NB4 (cell line): ENCODE results near the gene HYI.

Experiments
- DNase-seq: peaks from one replicate; pipeline ENCODE4 v3.0.0; 2010; ENCODE audit warnings: low read depth
- H3K4me3 ChIP-seq: one replicate; pipeline ENCODE4 v1.5.1; 2011; ENCODE audit warnings: mild to moderate bottlenecking, low read depth, low read length, moderate library complexity
- MYC ChIP-seq: IDR thresholded peaks from 2 replicates; pipeline ENCODE4 v1.6.1; 2011; ENCODE audit warnings: low read depth, low read length
- POLR2A ChIP-seq: IDR thresholded peaks from 2 replicates; pipeline ENCODE4 v1.6.1; 2011; ENCODE audit warnings: mild to moderate bottlenecking; ENCODE audit not compliant: insufficient read length; ENCODE audit errors: extremely low read depth
- TF ChIP-seq, protein P1 (sequence below): IDR thresholded peaks from 2 replicates; pipeline ENCODE4 v1.6.1; 2011; ENCODE audit warnings: low read depth, low read length
- TF ChIP-seq, protein P2 (sequence below): IDR thresholded peaks from one replicate; pipeline ENCODE4 v1.5.1; 2012; ENCODE audit warnings: low read depth, low read length

The HYI gene

DNA sequence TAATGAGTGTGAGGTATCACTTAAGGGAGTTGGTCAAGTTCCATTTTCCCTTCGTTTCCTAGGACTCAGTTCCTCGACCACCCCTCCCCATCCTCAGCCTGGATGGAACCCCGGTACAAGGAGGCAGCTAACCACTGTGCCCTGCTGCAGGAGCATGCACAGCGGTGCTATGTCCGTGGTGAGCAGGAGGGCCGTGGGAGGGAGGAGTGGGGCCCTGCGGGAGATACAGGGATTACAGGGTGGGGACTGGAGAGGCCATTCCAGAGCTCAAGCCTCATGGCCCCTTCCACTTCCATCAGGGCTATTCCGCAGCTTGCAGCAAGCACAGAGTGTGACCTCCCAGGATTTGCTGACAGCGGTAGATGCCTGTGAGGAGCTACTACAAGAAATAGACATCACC, 25.8 kb downstream of the HYI start:
- TF ChIP-seq, protein P1, sequence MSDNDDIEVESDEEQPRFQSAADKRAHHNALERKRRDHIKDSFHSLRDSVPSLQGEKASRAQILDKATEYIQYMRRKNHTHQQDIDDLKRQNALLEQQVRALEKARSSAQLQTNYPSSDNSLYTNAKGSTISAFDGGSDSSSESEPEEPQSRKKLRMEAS: no peak
- TF ChIP-seq POLR2A (no peak), MYC (no peak)
- TF ChIP-seq, protein P2, sequence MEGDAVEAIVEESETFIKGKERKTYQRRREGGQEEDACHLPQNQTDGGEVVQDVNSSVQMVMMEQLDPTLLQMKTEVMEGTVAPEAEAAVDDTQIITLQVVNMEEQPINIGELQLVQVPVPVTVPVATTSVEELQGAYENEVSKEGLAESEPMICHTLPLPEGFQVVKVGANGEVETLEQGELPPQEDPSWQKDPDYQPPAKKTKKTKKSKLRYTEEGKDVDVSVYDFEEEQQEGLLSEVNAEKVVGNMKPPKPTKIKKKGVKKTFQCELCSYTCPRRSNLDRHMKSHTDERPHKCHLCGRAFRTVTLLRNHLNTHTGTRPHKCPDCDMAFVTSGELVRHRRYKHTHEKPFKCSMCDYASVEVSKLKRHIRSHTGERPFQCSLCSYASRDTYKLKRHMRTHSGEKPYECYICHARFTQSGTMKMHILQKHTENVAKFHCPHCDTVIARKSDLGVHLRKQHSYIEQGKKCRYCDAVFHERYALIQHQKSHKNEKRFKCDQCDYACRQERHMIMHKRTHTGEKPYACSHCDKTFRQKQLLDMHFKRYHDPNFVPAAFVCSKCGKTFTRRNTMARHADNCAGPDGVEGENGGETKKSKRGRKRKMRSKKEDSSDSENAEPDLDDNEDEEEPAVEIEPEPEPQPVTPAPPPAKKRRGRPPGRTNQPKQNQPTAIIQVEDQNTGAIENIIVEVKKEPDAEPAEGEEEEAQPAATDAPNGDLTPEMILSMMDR: no peak
- no peak for DNase-seq
- H3K4me3 ChIP-seq: no peak overlapping the region

DNA sequence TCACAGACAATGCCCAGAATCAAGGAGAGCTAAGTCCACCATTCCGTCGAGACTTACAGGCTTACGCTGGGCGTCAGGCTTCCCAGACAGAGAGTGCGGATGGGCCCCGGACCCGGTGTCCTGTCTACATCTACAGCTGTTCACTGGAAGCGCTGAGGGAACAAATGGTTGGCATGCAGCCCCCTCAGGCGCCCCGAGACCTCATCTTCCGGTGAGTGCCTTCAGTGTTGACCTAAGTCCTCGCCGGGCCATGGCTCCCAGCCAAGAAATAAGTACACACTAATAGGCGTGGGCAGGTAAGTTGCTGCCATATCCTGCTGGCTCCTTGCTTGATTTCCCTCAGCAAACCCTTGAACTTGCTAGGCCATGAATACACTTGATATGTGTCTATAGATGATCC, 26.2 kb downstream of the HYI start:
- no peak for TF ChIP-seq MYC
- TF ChIP-seq, protein P1: no peak
- no peak for TF ChIP-seq POLR2A
- TF ChIP-seq, protein P2: no peak
- no peak overlapping the region for H3K4me3 ChIP-seq
- no peak for DNase-seq

DNA sequence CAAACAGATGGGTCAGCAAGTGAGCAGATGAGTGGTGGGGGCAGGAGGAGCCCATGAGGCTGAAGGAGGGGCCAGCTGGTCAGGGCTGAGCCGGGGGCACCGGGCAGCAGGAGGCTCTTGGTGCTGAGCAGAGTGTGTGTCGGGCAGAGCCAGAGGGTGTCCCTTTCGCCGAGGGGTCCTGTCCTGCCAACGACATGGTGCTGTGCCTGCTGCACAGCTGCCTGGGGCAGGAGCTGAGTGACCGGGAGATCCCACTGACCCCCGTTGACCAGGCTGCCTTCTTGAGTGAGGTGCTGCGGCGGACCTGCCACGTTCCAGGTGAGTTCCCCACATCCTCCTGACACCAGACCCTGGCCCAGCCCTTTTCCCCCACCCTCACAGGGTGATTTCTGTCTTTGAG, 27.5 kb downstream of the HYI start:
- no peak overlapping the region for H3K4me3 ChIP-seq
- no peak for DNase-seq
- no peak for TF ChIP-seq MYC
- TF ChIP-seq, protein P1: no peak
- TF ChIP-seq, protein P2: no peak
- TF ChIP-seq POLR2A: no peak

DNA sequence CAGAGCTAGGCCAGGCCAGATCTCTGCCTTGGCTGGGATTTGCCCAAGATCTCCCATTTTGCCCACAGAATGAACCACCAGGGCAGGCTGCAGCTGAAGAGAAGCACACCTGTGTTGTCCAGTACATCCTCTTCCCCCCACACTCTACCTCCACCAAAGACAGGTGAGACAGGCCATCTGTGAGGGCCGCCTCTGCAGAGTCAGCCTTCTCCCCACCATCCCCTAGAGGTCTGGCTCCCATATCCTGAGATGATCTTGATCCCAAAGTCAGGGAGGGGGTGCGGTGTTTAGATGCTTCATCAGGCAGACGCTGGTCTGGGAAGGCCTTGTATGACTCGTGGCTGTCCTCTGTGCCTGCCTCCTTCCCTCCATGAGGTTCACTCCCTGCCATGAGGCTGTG, 28.7 kb downstream of the HYI start:
- TF ChIP-seq POLR2A: no peak
- H3K4me3 ChIP-seq: no peak overlapping the region
- no peak for DNase-seq

DNA sequence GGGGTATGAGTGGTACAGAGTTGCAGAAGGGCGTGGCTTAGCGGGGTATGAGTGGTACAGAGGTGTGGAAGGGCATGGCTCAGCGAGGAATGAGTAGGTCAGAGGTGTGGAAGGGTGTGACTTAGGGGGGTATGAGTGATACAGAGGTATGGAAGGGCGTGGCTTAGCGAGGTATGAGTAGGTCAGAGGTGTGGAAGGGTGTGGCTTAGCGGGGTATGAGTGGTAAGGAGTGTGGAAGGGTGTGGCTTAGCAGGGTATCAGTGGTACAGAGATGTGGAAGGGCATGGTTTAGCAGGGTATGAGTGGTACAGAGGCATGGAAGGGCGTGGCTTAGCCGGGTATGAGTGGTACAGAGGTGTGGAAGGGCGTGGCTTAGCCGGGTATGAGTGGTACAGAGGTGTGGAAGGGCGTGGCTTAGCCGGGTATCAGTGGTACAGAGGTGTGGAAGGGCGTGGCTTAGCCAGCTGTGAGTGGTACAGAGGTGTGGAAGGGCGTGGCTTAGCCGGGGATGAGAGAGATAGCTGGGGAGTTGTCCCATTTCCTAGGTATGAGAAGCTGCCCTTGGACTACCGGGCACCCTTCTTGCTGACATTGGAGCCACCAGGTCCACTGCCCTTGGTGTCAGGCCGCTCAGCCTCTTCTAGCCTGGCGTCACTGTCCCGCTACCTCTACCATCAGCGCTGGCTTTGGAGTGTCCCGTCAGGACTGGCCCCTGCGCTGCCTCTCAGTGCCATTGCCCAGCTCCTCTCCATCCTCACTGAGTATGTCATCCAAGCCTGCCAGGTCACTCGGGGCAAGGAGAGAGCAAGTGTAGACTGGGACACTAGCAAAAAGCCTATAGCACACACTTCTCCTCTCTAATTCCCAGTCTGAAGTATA, 29.8 kb downstream of the HYI start:
- no peak for DNase-seq

More for the DNA sequence above, 29.8 kb downstream of the HYI start:
- no peak overlapping the region for H3K4me3 ChIP-seq
- TF ChIP-seq MYC: no peak
- TF ChIP-seq, protein P1: no peak
- TF ChIP-seq POLR2A: no peak
- TF ChIP-seq, protein P2: no peak
